Smooth muscle cell (in vitro differentiated cells): Measurements from ENCODE around the gene EHBP1. TPM values are rescaled to one million over a fixed set of nuclear protein-coding genes. Genes with fewer than 3 reads are reported as not detected.

ENCODE experiments used
- DNase-seq: peaks from one replicate; lab custom pipeline; 2025; ENCODE audit not compliant: unreplicated experiment; lab: John Stamatoyannopoulos, UW
- H2AFZ ChIP-seq: fragments of 200-600 bp; sonication (generic); 2 replicates; pipeline ENCODE4 v1.6.0; 2016; ENCODE audit warnings: antibody characterized with exemption, low read depth, mild to moderate bottlenecking
- H3F3A ChIP-seq: fragments of 200-600 bp; sonication (generic); 2 replicates; pipeline ENCODE4 v1.6.0; 2017; ENCODE audit warnings: antibody characterized with exemption, low read depth
- H3K27ac ChIP-seq: fragments of 200-600 bp; sonication (generic); 2 replicates; pipeline ENCODE4 v1.5.1; 2016; ENCODE audit warnings: low read depth, mild to moderate bottlenecking
- H3K27me3 ChIP-seq: fragments of 200-600 bp; sonication (generic); 2 replicates; pipeline ENCODE4 v1.6.1; 2016; ENCODE audit warnings: low read depth, mild to moderate bottlenecking
- H3K36me3 ChIP-seq: fragments of 200-600 bp; sonication (generic); 2 replicates; pipeline ENCODE4 v1.5.1; 2016; ENCODE audit warnings: low read depth
- H3K4me1 ChIP-seq: fragments of 200-600 bp; sonication (generic); 2 replicates; pipeline ENCODE4 v1.5.1; 2016; ENCODE audit warnings: low read depth
- H3K4me2 ChIP-seq: fragments of 200-600 bp; sonication (generic); 2 replicates; pipeline ENCODE4 v1.6.0; 2016; ENCODE audit warnings: mild to moderate bottlenecking
- H3K4me3 ChIP-seq: fragments of 200-600 bp; sonication (generic); 2 replicates; pipeline ENCODE4 v1.5.1; 2016; ENCODE audit warnings: mild to moderate bottlenecking
- H3K79me2 ChIP-seq: fragments of 200-600 bp; sonication (generic); 2 replicates; pipeline ENCODE4 v1.6.0; 2016; ENCODE audit warnings: low read depth, mild to moderate bottlenecking
- H3K9ac ChIP-seq: fragments of 200-600 bp; sonication (generic); 2 replicates; pipeline ENCODE4 v1.6.0; 2016; ENCODE audit warnings: low read depth
- H3K9me3 ChIP-seq: fragments of 200-600 bp; sonication (generic); replicated peaks from 2 replicates; pipeline ENCODE4 v1.5.1; 2016; ENCODE audit warnings: low read depth
- H4K20me1 ChIP-seq: fragments of 200-600 bp; sonication (generic); 2 replicates; pipeline ENCODE4 v1.6.0; 2016; ENCODE audit warnings: low read depth
- WGBS: methylation state at CpG from one replicate; pipeline ENCODE4 v1.1.7; 2016; ENCODE audit warnings: low lambda C conversion rate; 5-methylcytosine and 5-hydroxymethylcytosine counted together
- polyA plus RNA-seq: library from polyadenylated mRNA; unstranded; fragments of >200 nt; fragmentation: Nextera tagmentation; extraction: Ambion mirVana; gene quantifications from 2 replicates; pipeline ENCODE4 v1.2.1, GENCODE V29; 2016
- total RNA-seq: library from RNA; depleted of rRNA; stranded (reverse); fragments of >200 nt; gene quantifications from 2 replicates; pipeline ENCODE4 v1.2.3, GENCODE V29; 2014
- TF ChIP-seq, protein P1 (sequence below): fragments of 200-600 bp; sonication (generic); IDR thresholded peaks from 2 replicates; pipeline ENCODE4 v1.5.1; 2017; ENCODE audit warnings: borderline replicate concordance, mild to moderate bottlenecking, antibody characterized with exemption; ENCODE audit not compliant: insufficient read depth, poor library complexity, severe bottlenecking

Gene EHBP1
- total and polyA plus RNA-seq, 2 experiments from 2014 or later: 9.3 to 45.9 TPM

DNA sequence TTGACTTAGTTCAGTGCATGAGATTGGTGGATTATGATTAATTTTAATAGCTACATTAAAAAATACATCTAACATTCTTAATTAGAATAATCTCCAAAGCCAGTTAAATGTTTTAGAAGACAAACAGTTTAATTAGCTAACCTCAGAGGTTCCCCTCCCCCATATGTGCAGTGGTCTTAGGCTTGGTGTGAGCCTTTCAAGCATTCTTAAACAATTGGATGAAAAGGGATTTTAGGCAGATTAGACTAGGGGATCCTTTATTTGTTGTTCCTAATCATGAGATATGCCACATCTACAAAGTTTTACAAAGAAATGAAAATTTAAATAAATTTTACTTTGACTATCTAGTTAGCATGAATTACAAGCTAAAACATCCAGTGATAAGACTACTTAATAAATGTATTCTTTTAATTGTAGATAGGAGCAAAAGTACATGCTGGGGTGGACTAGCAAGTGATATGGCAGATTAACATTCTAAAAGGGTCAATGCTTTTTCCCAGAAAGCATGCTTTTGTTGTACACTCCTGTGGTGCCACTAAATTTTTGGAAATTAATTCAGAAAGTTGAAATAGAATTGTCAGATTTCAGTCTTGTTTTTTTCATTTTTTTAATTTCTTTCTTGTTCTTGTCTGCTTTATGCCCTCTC, 302.4 kb downstream of the EHBP1 start:
- Histone ChIP-seq H3K27ac (no peak overlapping the region), H3K4me2 (no peak overlapping the region), H3K4me1 (peaks cover 79% of the 10 kb centered on the region), H3K9me3 (no peaks in the 10 kb centered on the region), H4K20me1 (no peaks in the 10 kb centered on the region), H3K9ac (no peak overlapping the region), H3K36me3 (no peaks in the 10 kb centered on the region), H2AFZ (no peak overlapping the region), H3K4me3 (no peak overlapping the region), H3K27me3 (no peaks in the 10 kb centered on the region), H3K79me2 (no peaks in the 10 kb centered on the region), H3F3A (peaks cover 3% of the 10 kb centered on the region)
- DNase-seq: no peak
- TF ChIP-seq, protein P1, sequence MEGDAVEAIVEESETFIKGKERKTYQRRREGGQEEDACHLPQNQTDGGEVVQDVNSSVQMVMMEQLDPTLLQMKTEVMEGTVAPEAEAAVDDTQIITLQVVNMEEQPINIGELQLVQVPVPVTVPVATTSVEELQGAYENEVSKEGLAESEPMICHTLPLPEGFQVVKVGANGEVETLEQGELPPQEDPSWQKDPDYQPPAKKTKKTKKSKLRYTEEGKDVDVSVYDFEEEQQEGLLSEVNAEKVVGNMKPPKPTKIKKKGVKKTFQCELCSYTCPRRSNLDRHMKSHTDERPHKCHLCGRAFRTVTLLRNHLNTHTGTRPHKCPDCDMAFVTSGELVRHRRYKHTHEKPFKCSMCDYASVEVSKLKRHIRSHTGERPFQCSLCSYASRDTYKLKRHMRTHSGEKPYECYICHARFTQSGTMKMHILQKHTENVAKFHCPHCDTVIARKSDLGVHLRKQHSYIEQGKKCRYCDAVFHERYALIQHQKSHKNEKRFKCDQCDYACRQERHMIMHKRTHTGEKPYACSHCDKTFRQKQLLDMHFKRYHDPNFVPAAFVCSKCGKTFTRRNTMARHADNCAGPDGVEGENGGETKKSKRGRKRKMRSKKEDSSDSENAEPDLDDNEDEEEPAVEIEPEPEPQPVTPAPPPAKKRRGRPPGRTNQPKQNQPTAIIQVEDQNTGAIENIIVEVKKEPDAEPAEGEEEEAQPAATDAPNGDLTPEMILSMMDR: no peak

DNA sequence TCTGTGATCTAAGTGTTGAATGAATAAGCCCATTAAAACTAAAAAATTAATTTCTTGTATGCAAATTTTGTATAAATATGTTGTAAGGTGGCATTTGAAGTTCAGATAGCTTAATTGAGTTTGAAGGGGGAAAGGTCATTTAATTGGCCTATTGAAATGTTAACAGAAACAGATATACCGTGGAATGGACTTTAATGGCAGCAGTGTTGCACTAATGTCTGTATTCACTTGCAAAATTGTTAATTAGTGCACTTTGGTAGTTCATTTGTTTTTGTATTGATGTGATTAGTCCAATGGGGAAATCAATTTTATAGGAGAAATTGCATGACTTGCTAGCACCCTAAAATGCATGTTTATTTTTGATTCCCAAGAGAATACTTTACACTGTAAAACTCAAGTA, 303.3 kb downstream of the EHBP1 start:
- Histone ChIP-seq H3K36me3 (no peaks in the 10 kb centered on the region), H3K79me2 (no peaks in the 10 kb centered on the region), H3K9ac (no peak overlapping the region), H3K4me1 (peaks cover 88% of the 10 kb centered on the region), H3K9me3 (no peaks in the 10 kb centered on the region), H4K20me1 (no peaks in the 10 kb centered on the region), H2AFZ (no peak overlapping the region), H3K27me3 (no peaks in the 10 kb centered on the region), H3K27ac (no peak overlapping the region), H3K4me3 (no peak overlapping the region), H3K4me2 (no peak overlapping the region), H3F3A (peaks cover 10% of the 10 kb centered on the region)
- DNase-seq: no peak
- TF ChIP-seq, protein P1: no peak
- WGBS: 84% methylated on average over 1 of the region's 1 CpG

DNA sequence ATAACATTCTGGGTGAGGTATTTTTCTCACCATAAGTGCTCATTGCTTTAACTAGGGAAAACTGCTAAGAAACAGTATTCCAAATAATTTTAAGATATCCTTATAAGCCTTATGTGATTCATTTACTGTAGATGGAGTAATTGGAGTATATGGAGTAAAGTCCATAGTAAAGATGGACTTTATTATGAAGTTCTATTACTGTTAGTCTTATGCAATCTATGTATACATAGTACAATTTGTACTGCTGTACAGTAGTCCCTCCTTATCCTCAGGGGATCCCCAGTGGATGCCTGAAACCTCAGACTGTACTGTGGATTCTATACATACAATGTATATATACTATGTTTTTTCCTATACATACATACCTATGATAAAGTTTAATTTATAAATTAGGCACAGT, 304.0 kb downstream of the EHBP1 start:
- Histone ChIP-seq H3K79me2 (no peaks in the 10 kb centered on the region), H4K20me1 (no peaks in the 10 kb centered on the region), H3K27me3 (no peaks in the 10 kb centered on the region), H3K27ac (no peak overlapping the region), H3K4me1 (peaks cover 94% of the 10 kb centered on the region), H3F3A (peaks cover 12% of the 10 kb centered on the region), H3K4me2 (no peak overlapping the region), H3K36me3 (no peaks in the 10 kb centered on the region), H3K9ac (no peak overlapping the region), H3K4me3 (no peak overlapping the region), H2AFZ (no peak overlapping the region), H3K9me3 (no peaks in the 10 kb centered on the region)
- TF ChIP-seq, protein P1: no peak
- no peak for DNase-seq

DNA sequence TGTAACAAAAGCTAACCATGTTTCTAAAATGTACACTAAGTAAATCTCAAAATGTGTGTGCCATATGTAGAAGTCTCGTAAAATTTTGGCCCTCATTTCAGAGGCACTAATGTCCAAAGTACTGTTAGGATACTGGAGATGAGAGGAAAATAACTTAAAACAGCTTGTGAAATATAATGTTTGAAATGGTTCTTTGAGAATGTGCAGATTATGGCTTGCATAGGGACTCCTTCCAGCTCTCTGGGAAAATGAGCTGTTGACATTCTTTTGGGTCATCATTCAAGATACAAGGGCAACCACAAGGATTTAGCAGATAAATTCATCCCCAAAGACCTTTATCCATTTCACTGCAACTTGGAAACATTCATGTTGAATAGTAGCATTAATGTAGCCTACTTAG, 307.0 kb downstream of the EHBP1 start:
- Histone ChIP-seq H3K27me3 (no peaks in the 10 kb centered on the region), H3K9me3 (no peaks in the 10 kb centered on the region), H3K4me3 (no peak overlapping the region), H3K9ac (no peak overlapping the region), H2AFZ (no peak overlapping the region), H3K4me2 (peak overlapping the region; percentile 68), H4K20me1 (no peaks in the 10 kb centered on the region), H3K27ac (peak overlapping the region; percentile 49), H3K36me3 (no peaks in the 10 kb centered on the region), H3K79me2 (no peaks in the 10 kb centered on the region), H3K4me1 (peaks cover 68% of the 10 kb centered on the region), H3F3A (peaks cover 12% of the 10 kb centered on the region)
- WGBS: 21% methylated on average over 1 of the region's 1 CpG
- no peak for DNase-seq
- TF ChIP-seq, protein P1: no peak
